Measurements from ENCODE around the gene ALG9.
A peak's percentile ranks its signal among the peaks of the same experiment; 100 is the strongest.
"Not testable (repeated sequence)": the region's sequence is repeated elsewhere in the genome, so short reads cannot be mapped to it uniquely, and the experiment has no call there.

Gene ALG9, protein sequence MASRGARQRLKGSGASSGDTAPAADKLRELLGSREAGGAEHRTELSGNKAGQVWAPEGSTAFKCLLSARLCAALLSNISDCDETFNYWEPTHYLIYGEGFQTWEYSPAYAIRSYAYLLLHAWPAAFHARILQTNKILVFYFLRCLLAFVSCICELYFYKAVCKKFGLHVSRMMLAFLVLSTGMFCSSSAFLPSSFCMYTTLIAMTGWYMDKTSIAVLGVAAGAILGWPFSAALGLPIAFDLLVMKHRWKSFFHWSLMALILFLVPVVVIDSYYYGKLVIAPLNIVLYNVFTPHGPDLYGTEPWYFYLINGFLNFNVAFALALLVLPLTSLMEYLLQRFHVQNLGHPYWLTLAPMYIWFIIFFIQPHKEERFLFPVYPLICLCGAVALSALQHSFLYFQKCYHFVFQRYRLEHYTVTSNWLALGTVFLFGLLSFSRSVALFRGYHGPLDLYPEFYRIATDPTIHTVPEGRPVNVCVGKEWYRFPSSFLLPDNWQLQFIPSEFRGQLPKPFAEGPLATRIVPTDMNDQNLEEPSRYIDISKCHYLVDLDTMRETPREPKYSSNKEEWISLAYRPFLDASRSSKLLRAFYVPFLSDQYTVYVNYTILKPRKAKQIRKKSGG

DNA sequence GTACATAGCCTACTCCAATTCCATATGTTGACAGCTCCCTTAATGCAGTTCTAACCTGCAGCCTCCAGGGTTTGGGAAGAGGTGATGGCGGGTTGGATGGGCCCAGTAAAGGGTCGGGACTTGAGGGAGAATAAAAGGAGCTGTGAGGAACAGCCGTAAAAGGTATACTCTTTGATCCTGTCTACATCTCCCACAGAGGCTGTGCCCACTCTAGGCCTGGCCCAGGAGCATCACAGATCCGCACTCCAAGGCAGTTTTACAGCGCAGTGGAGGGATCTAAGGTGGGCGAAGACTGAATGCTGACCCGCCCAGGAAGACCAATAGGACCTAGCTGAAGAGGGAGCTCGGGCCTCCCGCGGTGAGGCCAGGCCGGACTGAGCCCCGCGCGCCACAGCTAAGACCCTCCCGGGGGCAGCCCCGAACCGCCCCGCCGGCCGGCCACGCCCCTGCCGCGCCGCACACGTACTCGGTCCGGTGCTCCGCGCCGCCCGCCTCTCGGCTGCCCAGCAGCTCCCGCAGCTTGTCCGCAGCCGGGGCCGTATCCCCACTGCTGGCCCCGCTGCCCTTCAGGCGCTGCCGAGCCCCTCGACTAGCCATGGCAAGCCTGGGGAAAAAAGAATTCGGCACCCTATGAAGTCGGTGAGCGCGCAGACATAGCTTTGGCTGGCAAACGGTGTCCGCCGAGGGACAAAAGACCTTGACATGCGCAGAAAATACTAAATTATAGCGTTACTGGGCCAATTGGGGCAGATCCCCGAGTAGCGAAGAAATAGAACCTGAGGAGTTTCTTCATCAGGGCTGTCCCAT, at the start of gene ALG9:
ALG9 (minus strand) TSS at position 696 of the 807 bp plus-strand sequence; CDS start at position 597, 99 bp downstream.
- peak; percentile 95 for DNase-seq

DNA sequence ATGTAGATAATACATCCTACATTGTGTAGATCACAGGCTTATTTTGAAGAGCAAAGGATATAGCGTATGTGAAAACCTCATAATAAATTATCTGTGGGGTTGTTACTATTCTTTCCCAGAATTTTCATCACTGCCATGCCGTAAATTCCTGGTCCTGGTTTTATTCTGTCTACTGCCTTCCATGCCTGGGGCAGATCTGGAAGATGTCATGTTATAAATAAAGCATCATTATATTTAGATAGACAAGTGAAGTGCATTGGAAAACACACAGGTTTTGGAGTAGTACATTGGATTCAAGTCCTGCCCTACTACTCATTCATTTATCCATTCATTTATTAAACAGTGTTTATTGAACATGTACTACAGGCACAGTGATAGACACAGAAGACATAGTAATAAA, 49.5 kb upstream of the ALG9 start:
- no peak for DNase-seq

DNA sequence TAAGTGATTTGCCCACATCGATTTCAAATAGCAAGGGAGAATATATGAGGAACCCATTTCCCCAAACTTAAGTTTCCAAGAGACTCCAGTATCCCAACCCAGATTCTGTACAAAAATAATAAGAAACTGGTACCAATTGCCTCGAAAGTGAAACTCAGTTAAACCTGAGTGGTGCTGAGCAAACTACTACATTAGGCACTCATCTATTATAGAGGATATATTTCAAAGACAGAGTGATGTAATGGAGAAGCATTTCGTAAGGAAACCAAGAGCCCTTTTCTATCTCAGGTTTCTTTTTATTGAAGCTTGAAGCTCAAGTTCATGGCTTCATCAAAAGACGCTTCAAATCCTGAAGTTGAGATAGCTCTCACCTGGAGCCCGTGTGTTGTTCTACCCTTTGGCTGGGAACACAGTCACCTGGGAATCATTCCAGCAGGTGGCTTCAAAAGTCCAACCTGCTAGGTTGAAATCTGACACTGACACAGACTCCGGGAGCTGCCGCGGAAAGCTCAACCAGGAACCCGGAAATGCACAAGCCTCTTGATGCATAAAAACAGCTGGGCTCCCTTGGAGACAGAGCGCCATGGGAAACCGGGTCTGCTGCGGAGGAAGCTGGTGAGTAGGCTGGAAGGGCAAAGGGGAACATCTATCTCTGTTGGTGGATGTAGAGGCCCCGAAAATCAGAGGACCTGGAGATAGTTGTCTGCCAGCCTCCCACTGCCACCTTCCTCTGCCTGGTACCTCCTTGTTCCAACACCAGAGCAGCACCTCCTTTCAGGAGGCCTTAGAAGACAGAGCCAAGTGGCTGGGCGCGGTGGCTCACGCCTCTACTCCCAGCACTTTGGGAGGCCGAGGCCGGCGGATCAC, 47.2 kb upstream of the ALG9 start, which contains the start of gene C11orf52:
C11orf52 (plus strand) TSS at position 524 of the 867 bp plus-strand sequence; CDS start at position 584, 60 bp downstream.
- no peak for DNase-seq

DNA sequence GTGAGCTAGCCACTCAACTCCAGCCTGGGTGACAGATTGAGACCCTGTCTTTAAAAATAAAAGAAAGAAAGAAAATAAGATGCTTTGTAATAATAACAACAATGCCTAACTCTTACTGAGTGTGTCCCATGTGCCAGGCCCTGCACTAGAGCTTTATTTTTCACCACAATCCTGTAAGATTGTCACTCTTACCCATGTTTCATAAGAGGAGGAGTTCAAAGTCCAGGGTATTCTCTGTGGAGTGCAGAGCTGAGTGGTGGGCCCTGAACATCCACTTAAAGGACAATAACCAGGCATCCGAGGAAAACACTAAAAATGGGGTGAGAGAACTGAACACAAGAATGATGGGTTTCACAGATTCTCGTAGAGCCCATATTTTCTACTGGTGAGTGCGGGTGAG, 46.4 kb upstream of the ALG9 start:
- DNase-seq, result no peak

DNA sequence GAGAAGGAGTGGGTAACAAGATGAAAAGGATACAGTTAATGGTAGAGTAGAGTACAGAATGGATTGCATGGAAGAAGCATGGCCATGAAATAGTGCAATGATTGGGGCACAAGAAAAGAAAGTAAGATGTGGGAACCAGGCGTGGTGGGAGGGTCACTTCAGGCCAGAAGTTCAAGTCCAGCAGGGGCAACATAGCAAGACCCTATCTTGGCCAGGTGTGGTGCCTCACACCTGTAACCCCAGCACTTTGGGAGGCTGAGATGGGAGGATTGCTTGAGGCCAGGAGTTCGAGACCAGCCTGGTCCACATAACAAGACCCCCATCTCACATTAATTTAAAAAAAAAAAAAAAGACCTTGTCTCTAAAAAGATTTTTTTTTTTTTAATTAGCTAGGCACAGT, 45.9 kb upstream of the ALG9 start:
- DNase-seq, result no peak

DNA sequence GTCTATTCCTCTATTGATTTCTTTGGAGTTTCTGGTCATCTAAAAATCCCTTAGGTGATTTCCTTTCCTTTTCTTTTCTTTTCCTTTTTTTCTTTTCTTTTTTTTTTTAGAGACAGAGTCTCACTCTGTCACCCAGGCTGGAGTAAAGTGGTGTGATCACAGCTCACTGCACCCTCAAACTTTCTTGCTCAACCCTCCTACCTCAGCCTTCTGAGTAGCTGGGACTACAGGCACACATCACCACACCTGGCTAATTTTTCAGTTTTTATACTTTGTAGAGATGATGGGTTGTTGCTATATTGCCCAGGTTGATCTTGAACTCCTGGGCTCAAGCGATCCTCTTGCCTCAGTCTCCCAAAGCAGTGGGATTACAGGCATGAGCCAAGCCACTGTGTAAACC, 45.4 kb upstream of the ALG9 start:
- DNase-seq, result no peak

DNA sequence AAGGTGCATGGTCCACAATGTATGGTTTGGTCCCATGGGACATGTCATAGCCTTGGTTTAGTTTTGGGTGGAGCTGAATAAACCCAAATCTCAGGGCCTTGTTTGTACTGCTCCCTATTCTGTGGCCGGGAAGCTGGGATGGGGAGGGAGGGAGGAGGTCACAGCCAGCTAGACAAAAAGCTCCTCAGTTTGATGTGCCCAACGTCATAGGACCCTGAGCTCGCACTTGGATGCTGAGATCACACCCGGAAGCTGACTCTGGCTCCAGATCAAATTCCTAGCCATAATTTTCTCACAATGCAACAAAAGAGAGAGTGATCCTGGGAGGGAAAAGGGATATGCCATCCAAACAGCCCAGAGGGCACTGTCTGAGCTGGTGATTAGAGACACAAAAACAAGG, 42.6 kb upstream of the ALG9 start:
- DNase-seq, result no peak

DNA sequence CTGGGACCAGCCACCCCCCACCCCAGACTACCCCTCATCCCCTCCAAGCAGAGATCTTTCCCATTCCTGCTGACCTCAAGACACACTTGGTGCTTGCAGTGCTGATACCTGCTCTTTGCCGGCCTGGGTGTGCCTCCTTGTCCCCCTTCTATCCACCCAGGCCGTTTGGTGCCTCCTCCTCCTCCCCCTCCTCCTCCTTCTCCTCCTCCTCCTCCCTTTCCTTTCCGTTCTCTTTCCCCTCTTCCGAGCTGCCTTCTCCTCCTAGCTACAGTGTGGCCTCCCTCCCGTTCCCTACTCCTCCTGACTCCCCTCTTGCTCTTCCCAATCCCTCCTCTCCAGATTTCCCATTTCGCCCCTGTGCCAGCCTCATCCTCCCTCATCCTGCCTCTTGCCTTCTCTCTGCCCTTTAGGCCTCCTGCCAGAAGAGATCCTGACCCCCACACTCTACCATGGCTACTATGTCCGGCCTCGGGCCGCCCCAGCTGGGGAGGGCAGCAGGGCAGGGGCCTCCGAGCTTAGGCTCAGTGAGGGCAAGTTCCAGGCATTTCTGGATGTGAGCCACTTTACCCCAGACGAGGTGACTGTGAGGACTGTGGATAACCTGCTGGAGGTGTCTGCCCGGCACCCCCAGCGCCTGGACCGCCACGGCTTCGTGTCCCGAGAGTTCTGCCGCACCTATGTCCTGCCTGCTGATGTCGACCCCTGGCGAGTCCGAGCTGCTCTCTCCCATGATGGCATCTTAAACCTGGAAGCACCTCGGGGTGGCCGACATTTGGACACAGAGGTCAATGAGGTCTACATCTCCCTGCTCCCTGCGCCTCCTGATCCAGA, 41.9 kb upstream of the ALG9 start:
- no peak for DNase-seq

DNA sequence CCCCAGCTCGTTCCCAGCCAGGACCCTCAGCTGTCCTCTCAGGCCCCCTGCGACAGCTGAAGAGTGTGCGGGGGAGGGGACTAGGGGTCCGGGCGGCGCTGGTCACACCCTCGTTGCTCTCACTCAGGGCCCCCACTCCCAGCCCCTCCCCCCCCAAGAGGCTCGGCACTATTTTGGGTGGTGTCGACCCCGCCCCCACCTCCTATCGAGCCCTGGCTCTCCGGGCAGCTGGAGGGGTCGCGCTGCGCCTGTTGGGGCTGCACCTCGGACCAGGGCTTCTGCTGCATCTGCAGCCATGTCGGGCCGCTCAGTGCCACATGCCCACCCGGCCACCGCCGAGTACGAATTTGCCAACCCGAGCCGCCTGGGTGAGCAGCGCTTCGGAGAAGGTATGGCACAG, 41.2 kb upstream of the ALG9 start, which contains the start of gene HSPB2:
HSPB2 (plus strand) TSS at position 200 of the 400 bp plus-strand sequence; CDS start at position 296, 96 bp downstream.
- DNase-seq, result no peak

DNA sequence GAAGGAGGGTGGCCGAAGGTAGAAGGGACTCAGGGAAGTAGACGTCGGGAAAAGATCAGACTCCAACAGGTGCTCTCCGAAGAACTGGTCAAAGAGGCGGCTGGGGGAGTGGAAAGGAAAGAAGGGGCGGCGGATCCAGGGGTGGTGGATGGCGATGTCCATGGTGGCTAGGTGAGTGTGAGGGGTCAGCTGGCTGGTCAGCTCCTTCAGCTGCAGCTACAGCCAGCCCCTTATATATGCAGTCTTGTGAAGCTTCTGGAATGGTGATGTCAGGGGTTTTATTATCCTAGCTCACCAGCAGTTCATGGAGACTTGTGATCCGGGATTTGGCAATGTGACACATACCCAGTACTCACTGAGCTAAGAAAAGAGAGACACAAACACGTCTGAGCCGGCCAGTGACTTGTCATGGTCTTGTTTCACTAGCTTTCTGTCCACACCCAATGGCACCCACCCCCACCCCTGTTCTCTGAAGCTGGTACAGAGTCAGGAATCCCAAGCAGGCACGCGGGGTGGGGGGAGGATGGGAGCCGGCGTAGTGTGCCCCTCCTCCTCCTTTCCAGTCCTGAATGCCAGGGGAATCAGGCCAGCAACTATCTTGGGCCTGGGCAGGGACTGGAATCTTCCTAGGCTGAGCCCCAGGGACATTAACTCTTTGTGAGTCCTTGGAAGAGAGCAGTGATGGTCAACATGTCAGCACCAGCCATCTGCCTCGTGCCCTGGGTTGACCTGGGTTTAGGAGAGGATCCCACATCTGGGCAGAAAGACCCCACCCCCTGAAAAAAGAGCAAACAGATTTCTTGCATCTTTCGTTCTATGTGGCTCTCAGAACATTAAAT, 40.4 kb upstream of the ALG9 start, which contains the start of gene CRYAB:
CRYAB (minus strand) TSS at position 208 of the 839 bp plus-strand sequence; CDS start at position 162, 46 bp downstream.
- no peak for DNase-seq

DNA sequence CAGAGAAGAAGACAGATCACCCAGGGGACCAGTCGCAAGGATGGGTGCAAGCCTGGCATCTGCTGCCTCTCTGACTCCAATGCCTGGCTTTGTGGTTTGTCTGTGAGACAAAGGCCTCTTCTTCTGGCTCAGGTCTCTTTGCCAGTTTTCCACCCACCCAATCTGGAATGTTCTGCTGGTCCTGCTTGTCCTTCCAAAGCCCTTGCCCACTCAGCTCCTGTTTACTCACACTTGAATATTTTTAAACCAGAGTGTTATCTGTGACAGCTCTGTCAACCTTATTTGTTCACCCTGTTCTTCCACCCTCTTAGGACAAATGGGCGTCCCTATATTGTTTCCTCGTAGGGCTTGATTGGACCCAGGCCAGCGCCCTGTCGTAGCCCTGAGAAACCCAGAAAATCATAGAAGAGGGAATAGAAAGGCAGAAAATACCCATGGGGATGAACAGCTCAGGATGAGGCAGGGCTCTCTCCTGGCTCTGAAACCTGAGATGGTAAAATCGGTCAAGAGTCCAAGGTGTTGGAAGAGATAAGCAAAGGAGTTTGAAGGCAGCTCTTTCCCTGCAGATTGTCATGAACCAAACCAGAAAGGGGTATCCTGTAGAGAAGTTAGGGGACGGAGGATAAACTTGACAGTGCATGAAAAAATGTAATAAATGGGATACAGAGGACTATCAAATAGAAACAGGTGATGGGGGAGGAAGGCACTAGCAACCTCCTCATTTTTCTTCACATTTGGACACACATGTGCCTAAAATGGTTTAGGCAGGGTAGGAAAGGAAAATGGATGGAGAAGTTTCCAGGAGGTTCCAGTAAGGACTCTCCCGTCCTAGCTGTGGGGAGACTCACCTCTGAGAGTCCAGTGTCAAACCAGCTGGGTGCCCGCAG, 39.5 kb upstream of the ALG9 start:
- no peak for DNase-seq

DNA sequence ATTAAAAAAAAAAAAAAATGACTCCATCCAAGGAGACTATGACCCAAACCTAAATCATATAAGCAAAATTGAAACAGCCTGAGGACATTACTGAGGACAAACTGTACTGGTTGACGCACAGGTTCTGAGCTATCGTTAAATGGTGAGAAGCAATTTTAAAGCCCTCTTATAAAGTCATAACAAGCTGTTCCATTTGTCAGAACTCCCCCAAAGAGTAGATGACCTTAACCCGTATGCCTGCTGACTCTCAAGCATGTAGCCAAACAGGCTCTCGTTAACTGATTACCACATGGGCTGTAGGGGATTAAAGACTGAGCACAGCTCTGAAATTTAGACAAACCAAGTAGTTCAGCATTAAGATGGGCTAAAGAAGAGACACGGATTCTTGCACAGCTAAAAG, 38.0 kb upstream of the ALG9 start:
- DNase-seq, result no peak

DNA sequence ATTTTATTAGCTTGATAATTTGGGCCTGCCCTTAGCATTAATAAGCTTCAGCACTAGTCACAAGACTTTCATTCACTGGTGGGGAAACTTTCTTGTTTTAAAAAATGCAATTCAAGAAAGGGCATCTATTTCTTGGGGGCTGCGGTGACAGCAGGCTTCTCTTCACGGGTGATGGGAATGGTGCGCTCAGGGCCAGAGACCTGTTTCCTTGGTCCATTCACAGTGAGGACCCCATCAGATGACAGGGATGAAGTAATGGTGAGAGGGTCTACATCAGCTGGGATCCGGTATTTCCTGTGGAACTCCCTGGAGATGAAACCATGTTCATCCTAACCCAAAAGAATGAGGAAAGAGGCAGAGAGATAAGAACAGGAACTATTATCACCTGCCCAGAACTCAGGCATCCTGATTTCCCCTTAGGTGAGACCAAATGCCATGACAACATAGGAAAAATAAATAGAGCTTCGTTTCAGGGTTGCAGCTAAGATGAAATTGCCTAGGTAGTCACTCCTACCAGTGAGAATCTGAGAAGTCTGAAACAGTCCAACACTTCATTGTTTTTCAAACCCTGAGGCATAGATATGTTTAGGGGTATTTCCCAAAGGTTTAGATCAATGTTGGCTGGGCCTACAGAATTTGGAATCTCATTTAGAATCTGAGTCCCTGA, 37.4 kb upstream of the ALG9 start:
- DNase-seq, result no peak

DNA sequence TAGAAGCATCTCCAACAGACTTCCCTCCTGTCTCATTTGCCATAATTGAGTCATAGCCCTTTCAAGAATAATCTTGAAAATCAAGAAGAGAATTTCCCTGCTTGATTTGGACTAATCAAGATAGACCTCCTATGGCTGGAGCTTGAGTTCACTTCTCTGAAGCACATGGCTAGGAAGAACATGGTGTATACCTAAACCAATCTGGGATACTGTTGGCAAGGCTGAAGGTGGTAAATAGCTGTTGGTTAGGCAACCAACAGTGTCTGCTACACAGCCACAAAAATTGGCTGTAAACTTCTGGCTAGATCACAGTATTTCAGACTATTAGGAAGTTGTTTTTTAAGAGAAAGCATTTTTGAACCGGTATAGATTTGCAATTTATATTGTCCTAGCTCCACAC, 35.3 kb upstream of the ALG9 start:
- no peak for DNase-seq

DNA sequence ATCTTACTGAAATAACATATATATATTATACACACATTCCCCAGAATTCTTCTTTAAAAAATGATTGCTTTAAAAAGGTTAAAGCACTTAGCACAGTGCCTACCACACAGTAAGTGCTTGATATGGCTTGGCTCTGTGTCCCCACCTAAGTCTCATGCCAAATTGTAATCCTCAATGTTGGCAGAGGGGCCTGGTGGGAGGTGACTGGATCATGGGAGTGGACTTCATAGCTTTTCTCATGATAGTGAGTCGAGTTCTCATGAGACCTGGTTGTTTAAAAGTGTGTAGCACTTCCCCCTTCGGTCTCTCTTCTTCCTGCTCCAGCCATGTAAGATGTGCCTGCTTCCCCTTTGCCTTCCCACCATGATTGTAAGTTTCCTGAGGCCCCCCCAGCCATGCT, 34.0 kb upstream of the ALG9 start:
- no peak for DNase-seq

DNA sequence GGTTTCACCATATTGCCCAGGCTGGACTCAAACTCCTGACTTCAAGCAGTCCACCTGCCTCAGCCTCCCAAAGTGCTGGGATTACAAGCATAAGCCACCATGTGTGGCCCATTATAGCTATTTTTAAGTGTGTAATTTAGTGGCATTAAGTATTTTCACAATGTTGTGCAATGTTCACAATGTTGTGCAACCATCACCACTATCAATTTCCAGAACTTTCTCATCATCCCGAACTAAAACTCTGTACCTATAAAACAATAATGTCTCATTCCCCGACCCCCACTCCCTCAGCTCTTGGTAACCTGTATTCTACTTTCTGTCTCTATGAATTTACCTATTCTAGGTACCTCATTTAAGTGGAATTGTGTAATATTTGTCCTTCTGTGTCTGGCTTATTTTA, 15.5 kb upstream of the ALG9 start:
- no peak for DNase-seq

DNA sequence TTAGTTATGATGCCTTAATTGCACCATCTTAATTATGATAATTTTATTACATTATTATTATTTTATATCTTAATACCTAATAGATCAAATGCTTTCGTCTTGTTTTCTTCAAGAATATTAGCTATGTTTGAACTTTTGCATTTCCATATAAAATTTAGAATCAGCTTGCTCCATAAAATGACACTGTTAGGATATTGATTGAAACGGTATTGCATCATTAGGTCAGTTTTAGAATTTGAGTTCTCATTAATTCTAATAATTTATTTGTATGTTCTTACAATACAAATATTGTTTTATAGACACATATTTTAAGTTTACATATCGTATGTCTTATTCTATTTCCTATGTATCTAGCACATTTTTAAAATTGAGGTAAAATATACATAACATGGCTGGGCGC, 14.7 kb upstream of the ALG9 start:
- no peak for DNase-seq

DNA sequence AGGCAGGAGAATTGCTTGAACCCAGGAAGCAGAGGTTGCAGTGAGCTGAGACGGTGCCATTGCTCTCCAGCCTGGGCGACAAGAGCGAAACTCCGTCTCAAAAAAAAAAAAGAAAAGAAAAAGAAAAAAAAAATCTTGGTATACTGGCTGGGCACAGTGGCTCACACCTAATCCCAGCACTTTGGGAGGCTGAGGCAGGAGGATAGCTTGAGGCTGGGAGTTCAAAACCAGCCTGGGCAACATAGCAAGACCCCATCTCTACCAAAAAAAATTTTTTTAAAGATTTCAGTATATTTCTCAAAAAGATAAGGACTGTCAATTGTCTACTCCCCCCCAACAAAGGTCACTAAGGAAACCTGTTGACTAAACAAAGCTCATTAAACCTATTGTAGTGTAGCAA, 13.7 kb upstream of the ALG9 start:
- DNase-seq, result not testable (repeated sequence)

DNA sequence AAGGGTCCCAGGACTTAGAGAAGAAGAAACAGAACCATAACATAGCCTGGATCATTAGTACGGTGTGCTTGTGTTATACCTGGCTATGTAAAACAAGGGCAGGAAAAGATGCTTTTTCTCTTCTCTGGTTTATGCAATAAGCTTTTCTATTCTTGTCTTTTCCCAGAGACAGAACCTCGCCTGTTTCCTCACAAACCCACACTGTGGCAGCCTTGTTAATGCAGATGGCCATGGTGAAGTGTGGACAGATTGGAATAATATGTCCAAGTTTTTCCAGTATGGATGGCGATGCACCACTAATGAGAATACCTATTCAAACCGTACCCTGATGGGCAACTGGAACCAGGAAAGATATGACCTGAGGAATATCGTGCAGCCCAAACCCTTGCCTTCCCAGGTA, 10.8 kb upstream of the ALG9 start:
- DNase-seq, result no peak
